CD4-positive, alpha-beta T cell treated with Interleukin-15 for 1 hour (primary cell): ENCODE data around the gene ST8SIA5.

Experiments
- DNase-seq: peaks from one replicate; pipeline ENCODE4 v3.0.0-alpha.2; 2020

Gene ST8SIA5

GRCh38 chr18:46623541-46623940 lies 133.3 kb downstream of the ST8SIA5 start:
- no peak for DNase-seq

DNA sequence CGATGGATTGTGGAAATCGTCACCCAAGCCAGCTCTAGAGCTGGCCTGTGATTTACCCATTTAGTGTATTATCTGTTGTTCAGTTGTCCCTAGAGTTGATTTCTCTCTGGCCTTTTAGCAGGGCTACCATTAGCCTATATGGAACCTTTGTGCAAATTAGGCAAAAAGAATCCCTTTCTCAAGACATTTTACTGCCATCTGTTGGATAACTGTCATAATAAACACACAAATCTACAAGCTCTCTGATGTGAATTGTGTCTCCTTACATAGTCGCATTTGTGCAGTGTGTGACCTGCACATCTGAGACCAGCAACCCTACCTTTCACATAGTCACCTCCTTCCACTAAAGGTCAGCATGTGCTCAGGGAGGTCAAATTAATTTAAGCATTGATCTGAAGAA lies 133.9 kb downstream of the ST8SIA5 start:
- DNase-seq, result no peak

GRCh38 chr18:46622451-46622850 lies 134.4 kb downstream of the ST8SIA5 start:
- no peak for DNase-seq

DNA sequence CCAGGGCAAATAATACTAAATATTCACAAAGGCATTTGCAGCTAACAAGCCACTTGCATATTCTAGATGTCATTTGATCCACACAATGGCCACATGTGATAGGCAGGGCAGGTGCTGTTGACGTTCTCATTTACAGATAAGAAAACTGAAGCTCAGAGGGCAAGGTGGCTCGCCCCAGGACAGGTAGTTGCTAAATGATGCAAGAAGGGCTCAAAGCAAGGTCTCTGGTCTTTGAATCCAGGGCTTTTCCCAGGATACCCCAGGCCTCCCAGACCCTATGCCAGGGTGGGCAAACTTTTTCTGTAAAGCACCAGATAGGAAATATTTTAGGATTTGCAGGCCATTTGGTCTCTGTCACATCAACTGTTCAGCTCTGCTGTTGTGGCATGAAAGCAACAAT lies 135.0 kb downstream of the ST8SIA5 start:
- no peak for DNase-seq

- DNase-seq, result no peak
Measured at GRCh38 chr18:46621111-46621766, 135.6 kb downstream of the ST8SIA5 start.

- no peak for DNase-seq
Measured at GRCh38 chr18:46619559-46619958, 137.3 kb downstream of the ST8SIA5 start.
